Astrocyte of the spinal cord (primary cell): ENCODE data around the gene HSD17B14.
"Not testable (repeated sequence)": the region's sequence is repeated elsewhere in the genome, so short reads cannot be mapped to it uniquely, and the experiment has no call there.

Source experiments
- DNase-seq: peaks from one replicate; pipeline ENCODE4 v3.0.0; 2011; ENCODE audit warnings: low read depth, low spot score
- H3K4me3 ChIP-seq: 2 replicates; pipeline ENCODE4 v1.5.1; 2011; ENCODE audit warnings: low read depth, mild to moderate bottlenecking, low read length, moderate library complexity
- in situ Hi-C: cut with HindIII; loops from 2 replicates; pipeline ENCODE4 v1.10.0; 2017; ENCODE audit warnings: low sequenced_read_pairs
- TF ChIP-seq, protein P1 (sequence below): IDR thresholded peaks from 2 replicates; pipeline ENCODE4 v1.5.1; 2012; ENCODE audit warnings: low read depth, mild to moderate bottlenecking, low read length, inconsistent platforms

HSD17B14 gene

GRCh38 chr19:48836089-48837017 is at the start of gene HSD17B14:
TSS of gene HSD17B14 (minus strand) at chr19:48836491. CDS start at chr19:48836411, 80 bp downstream.
- TF ChIP-seq, protein P1, sequence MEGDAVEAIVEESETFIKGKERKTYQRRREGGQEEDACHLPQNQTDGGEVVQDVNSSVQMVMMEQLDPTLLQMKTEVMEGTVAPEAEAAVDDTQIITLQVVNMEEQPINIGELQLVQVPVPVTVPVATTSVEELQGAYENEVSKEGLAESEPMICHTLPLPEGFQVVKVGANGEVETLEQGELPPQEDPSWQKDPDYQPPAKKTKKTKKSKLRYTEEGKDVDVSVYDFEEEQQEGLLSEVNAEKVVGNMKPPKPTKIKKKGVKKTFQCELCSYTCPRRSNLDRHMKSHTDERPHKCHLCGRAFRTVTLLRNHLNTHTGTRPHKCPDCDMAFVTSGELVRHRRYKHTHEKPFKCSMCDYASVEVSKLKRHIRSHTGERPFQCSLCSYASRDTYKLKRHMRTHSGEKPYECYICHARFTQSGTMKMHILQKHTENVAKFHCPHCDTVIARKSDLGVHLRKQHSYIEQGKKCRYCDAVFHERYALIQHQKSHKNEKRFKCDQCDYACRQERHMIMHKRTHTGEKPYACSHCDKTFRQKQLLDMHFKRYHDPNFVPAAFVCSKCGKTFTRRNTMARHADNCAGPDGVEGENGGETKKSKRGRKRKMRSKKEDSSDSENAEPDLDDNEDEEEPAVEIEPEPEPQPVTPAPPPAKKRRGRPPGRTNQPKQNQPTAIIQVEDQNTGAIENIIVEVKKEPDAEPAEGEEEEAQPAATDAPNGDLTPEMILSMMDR: no peak
- peak within 1 kb of the TSS; percentile 49 for H3K4me3 ChIP-seq
- in situ Hi-C loops: no loop called here
- DNase-seq: peak; percentile 38

- TF ChIP-seq, protein P1: no peak
- DNase-seq: no peak
- H3K4me3 ChIP-seq: no peak overlapping the region
- in situ Hi-C loops: no loop called here
Observed at GRCh38 chr19:48883726-48884125, 47.4 kb upstream of the HSD17B14 start.

GRCh38 chr19:48881741-48882657 is 45.7 kb upstream of the HSD17B14 start:
- TF ChIP-seq, protein P1: no peak
- in situ Hi-C loops: no loop called here
- no peak for DNase-seq
- H3K4me3 ChIP-seq: no peak overlapping the region

- DNase-seq, H3K4me3 ChIP-seq, in situ Hi-C loops: not testable (repeated sequence)
Observed at GRCh38 chr19:48879696-48880095, 43.4 kb upstream of the HSD17B14 start.

- TF ChIP-seq, protein P1: no peak
- no peak overlapping the region for H3K4me3 ChIP-seq
- no peak for DNase-seq
- in situ Hi-C loops: no loop called here
Observed at GRCh38 chr19:48879025-48879637, 42.8 kb upstream of the HSD17B14 start.

DNA sequence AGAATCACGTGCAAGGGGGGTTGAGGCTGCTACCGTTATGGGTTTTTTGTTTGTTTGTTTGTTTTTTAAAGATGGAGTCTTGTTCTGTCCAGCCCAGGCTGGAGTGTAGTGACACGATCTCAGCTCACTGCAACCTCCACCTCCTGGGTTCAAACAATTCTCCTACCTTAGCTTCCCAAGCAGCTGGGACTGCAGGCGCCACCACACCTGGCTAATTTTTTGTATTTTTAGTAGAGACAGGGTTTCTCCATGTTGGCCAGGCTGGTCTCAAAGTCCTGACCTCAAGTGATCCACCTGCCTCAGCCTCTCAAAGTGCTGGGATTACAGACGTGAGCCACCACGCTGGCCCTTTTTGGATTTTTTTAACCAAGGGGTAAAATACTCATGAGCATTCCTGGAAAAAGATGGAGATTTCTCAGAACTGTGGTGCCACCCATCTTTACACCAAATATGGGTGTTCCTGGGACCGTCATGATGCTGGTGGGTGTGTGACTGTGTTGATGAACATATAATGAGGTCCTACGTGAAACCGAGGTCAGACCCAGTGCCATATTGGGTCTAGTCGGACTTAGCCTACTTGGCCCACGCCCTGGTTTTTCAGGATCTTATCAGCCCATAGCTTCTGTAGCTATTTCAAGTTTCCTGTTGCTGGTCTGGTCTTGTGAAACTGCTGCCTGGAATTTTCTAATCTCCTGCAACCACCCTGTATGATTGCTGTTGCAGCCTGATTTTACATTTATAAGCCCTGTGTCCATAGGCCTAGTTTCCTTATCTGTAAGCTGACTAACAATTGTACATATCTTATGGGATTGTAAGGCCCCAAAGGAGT is 42.1 kb upstream of the HSD17B14 start:
- no peak overlapping the region for H3K4me3 ChIP-seq
- DNase-seq: no peak
- in situ Hi-C loops: no loop called here
- TF ChIP-seq, protein P1: no peak
